Measurements from ENCODE around the gene NKAP. TPM values are rescaled to one million over a fixed set of nuclear protein-coding genes. Genes with fewer than 3 reads are reported as not detected.

NKAP gene
- total RNA-seq (1 to 10 TPM; 5.2 to 7.3 (median 5.8) TPM), polyA plus RNA-seq (1 to 10 TPM; 4.7 to 8.6 TPM)
- long read RNA-seq, donor 1, full-length matches to known transcripts, result 1 of 6 reads
- long read RNA-seq, donor 1, partial matches to known transcripts, result 5 of 6 reads
- long read RNA-seq, donor 1, other reads (novel, unspliced or antisense), result 0 of 6 reads
- long read RNA-seq, donor 2, full-length matches to known transcripts, result 7 of 13 reads
- long read RNA-seq, donor 2, partial matches to known transcripts, result 6 of 13 reads
- long read RNA-seq, donor 2, other reads (novel, unspliced or antisense), result 0 of 13 reads
- long read RNA-seq, donor 3, full-length matches to known transcripts, result 7 of 9 reads
- long read RNA-seq, donor 3, partial matches to known transcripts, result 1 of 9 reads
- long read RNA-seq, donor 3, other reads (novel, unspliced or antisense), result 1 of 9 reads

DNA sequence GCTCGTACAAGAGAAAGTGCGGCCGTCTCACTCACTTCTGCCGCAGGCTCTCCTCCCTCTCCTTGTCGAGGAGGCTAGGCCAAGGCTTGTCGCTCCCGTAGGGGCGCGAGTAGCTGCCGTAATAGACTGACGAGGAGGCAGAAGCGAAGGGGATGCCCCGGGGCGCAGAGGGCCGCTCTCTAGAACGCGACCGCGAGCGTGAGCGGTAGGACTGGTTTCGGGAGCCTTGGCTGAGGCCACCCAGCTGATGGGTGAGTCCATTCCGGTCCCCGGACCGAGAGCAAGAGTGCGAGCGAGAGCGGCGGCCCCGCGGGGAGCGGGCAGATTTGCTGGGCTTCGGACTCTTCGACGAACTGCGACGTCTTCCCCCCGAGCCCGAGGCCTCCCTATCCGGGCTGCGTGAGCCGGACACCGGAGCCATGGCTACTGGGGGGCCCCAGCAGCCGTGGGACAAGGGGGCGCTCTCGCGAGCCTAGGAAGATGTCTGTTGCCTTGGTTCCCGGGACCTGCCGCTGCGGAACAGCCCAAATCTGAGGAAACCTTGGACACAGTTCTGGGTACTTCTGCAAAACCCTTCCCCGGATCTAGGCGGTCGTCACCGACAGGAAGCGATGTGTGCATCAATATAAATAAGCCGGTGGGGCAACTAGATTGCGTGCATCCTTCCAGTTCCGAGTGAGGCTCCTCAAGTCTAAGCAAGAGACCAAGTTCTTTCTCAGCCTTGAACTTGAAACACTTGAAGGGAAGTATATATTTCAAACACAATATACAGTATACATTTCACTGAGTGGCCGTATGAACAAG, at the start of gene NKAP:
TSS of gene NKAP (minus strand) at position 567 of the 804 bp plus-strand sequence. CDS start at position 421, 146 bp downstream.
- H3K4me3 ChIP-seq, result peak within 1 kb of the TSS; percentile 66 to 83 (median 80)
- ATAC-seq, result peak; percentile 93 to 99 (median 96)
- DNase-seq, result peak; percentile 66 to 84
- peak within 1 kb of the TSS; percentile 46 to 92 (median 88) for H3K27ac ChIP-seq
- H3K4me1 ChIP-seq, result peaks cover 0 to 18% (median 12%) of the 10 kb centered on the region in 9 donors
- TF ChIP-seq, protein P1, sequence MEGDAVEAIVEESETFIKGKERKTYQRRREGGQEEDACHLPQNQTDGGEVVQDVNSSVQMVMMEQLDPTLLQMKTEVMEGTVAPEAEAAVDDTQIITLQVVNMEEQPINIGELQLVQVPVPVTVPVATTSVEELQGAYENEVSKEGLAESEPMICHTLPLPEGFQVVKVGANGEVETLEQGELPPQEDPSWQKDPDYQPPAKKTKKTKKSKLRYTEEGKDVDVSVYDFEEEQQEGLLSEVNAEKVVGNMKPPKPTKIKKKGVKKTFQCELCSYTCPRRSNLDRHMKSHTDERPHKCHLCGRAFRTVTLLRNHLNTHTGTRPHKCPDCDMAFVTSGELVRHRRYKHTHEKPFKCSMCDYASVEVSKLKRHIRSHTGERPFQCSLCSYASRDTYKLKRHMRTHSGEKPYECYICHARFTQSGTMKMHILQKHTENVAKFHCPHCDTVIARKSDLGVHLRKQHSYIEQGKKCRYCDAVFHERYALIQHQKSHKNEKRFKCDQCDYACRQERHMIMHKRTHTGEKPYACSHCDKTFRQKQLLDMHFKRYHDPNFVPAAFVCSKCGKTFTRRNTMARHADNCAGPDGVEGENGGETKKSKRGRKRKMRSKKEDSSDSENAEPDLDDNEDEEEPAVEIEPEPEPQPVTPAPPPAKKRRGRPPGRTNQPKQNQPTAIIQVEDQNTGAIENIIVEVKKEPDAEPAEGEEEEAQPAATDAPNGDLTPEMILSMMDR (IDR thresholded peaks at IDR 0.05), result peak in 2 of 9 donors; percentile 9 to 10
- no peaks in the 10 kb centered on the region for H3K9me3 ChIP-seq
- WGBS, 2 donors, result 0% methylated on average over 38 to 59 of the region's 59 CpGs
- intact Hi-C loops (cut with DNase I), result no loop called here
- peaks cover 0 to 5% (median 0%) of the 10 kb centered on the region in 9 donors for H3K36me3 ChIP-seq
- no peaks in the 10 kb centered on the region for H3K27me3 ChIP-seq

GRCh38 chrX:119991005-119991787, 47.6 kb upstream of the NKAP start:
- H3K27ac ChIP-seq, result no peak overlapping the region
- intact Hi-C loops (cut with DNase I), result no loop called here
- peaks cover 0 to 100% (median 81%) of the 10 kb centered on the region in 7 donors for H3K27me3 ChIP-seq
- WGBS, 2 donors, result 1% methylated on average over 42 to 48 of the region's 48 CpGs
- peak overlapping the region in 8 of 10 donors; percentile 15 to 40 (median 34) for H3K4me3 ChIP-seq
- no peaks in the 10 kb centered on the region for H3K9me3 ChIP-seq
- TF ChIP-seq, protein P1 (IDR thresholded peaks at IDR 0.05), result no peak
- no peaks in the 10 kb centered on the region for H3K36me3 ChIP-seq
- DNase-seq (no peak), ATAC-seq (peak in 3 of 8 donors; percentile 18 to 38 (median 35))
- peaks cover 0 to 14% (median 11%) of the 10 kb centered on the region in 9 donors for H3K4me1 ChIP-seq

DNA sequence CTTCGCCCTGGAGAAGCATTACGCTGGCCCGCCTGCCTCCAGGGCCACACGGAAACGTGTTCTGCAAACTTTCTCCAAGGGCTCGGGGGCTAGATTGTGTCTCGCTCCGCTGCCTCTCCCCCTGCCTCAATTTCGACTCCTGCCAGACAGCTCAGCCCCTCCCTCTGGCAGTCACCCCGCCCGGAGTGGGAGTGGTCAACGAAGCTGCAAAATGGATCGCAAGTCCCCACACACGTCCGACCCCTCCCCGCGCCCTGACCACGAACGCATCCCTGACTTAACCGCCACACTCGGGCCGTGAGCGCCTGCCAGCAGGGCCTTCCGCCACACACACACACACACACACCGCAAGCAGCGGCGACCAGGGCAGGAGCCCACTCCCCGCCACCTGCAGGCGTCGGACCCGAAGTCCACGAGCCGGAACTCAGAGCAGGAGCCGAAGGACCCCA, 47.0 kb upstream of the NKAP start:
- Histone ChIP-seq H3K9me3 (no peaks in the 10 kb centered on the region), H3K36me3 (no peaks in the 10 kb centered on the region), H3K4me1 (peaks cover 0 to 14% (median 11%) of the 10 kb centered on the region in 9 donors), H3K27ac (no peak overlapping the region), H3K4me3 (peak overlapping the region in 8 of 10 donors; percentile 15 to 40 (median 34)), H3K27me3 (peaks cover 0 to 100% (median 75%) of the 10 kb centered on the region in 7 donors)
- peak in 1 of 8 donors; percentile 17 for ATAC-seq
- intact Hi-C loops (cut with DNase I), result no loop called here
- TF ChIP-seq, protein P1 (IDR thresholded peaks at IDR 0.05), result no peak
- no peak for DNase-seq
- 1 to 3% methylated on average over 24 to 34 of the region's 34 CpGs for WGBS, 2 donors

All from heart right ventricle (tissue), 16 donors.